ENCODE measurements around the gene SAMD14. TPM values are rescaled to one million over a fixed set of nuclear protein-coding genes. Genes with fewer than 3 reads are reported as not detected.

The SAMD14 gene
- total RNA-seq = 2.8 and 5.0 TPM in 2 replicates

DNA sequence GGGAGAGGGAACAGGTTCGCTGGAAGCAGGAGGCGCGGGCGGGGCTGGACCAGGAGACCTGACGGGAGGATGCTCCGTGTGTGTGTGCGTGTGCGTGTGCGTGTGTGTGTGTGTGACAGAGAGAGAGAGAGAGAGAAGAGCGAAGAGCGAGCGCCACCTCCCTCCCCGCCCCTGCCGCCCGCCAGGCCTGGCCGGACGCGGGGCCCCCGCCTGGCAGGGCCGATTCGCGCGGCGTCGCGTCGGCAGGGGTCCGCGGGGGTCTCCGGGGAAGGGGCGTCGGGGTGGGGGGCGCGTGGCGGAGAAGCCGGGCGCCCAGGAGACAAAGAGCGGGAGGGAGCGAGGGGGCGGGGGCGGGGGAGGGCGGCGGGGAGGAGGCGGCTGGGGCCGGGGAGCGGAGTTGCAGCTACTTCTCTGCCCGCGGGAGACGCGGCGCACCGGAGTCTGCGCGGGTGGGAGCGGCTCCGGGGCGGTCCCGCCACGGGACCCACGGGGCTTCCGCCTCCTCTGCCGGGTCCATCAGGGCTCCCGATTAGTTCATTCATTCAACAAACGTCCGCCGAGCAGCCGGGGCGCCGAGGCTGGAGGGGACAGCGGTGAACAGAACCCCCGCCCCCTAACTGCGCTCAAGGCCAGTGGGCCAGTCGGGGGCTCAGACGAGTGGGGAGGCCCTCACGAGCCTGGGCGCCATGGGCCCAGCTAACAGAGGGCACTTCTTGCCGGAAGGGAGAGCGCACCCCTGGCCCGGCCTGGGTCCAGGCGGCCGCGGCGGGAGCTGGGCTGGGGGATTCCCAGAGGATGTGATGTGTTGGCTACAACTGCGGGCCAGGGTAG lies at the start of gene SAMD14:
Gene SAMD14 (minus strand): TSS at position 433 of the 831 bp plus-strand sequence. CDS start 5,201 bp downstream, outside the sequence.

DNA sequence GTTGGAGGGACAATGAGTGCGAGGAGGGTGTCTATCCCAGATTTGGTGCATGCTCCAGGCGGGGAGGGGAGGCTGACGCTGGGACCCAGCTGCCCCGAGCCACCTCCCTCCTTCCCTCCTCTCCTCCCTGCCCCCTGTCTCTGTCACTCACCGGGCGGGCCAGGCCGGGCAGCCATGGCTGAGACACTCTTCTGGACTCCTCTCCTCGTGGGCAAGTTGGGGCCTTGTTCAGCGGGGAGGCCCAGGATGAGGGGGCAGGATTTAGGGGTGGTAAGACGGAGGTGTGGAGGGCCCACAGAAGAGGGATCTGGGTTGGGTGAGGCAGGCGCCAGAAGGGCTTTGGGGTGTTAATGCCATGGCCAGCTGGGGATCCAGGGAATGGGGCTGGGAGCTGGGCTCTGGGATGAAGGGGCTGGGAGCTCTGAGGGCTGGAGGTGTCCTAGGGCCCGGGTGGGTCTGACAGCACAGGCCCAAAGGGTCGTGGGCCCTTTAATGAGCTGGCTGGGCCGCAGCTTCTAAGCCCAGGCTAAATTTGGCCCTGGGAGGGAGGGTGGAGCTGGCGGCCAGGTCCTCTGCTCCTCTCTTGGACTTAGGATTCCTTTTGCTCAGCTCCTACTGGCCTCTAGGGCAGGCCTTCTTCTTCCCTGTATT lies 36.0 kb upstream of the SAMD14 start, which contains the start of gene SGCA:
Gene SGCA (plus strand): TSS at position 139 of the 651 bp plus-strand sequence. CDS start 36 bp downstream, at position 175.

GRCh38 chr17:50150354-50151040 lies 20.5 kb upstream of the SAMD14 start, which contains the start of gene PPP1R9B:
Gene PPP1R9B, minus strand, starts transcription at chr17:50150677. Its CDS starts 164 bp downstream, at chr17:50150513.

DNA sequence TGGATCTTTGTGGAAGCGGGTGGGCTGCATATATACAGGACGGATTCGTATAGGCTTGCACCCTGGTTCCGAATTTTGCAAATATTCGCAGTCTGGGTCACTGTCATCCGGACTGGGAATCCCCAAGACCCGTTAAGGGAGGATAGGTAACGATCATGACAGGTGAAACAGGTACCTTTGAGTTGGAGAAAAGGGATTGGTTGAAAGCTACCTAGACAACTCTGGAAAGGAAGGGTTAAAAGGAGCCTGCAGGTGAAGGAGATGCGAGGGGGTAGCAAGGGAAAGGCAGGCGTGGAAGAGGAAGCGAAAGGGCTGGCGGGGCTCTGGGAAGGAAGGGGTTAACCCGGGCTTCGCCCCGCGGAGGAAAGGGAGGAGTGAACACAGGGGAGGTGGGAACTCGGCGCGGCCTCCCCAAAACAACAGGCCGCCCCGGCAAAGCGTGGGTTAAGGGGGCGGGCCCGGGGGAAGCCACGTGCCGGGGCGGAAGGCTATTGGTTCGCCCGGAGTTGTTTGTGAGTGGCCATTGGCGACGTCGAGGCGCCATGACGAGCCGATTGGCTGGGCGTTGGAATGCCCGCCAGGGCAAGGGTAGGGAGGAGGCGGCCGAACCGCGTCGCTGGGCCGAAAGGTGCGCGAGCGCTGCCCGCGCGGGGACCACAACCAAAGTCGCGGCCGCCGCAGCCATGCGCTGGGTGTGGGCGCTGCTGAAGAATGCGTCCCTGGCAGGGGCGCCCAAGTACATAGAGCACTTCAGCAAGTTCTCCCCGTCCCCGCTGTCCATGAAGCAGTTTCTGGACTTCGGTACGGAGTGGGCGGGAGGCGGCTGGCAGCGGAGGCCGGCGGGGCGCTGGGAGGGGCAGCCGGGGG lies 35.0 kb downstream of the SAMD14 start, which contains the start of gene PDK2:
Gene PDK2 (plus strand): TSS at position 599 of the 867 bp plus-strand sequence. CDS start 85 bp downstream, at position 684.

Other genes starting within 250 kb of the SAMD14 start
- not detected in 2 replicates for gene DLX4, start 161.0 kb downstream of the SAMD14 start, total RNA-seq
- not detected in 2 replicates for gene DLX3, start 134.9 kb downstream of the SAMD14 start, total RNA-seq
- gene ITGA3, start 74.0 kb downstream of the SAMD14 start, total RNA-seq = 94.5 and 266 TPM in 2 replicates
- 7.8 and 11.5 TPM in 2 replicates for gene PDK2, start 34.8 kb downstream of the SAMD14 start, total RNA-seq
- 30.9 and 46.6 TPM in 2 replicates for gene PPP1R9B, start 20.5 kb upstream of the SAMD14 start, total RNA-seq
- 0.75 TPM in 1 of 2 replicates, not detected in the other for gene SGCA, start 35.8 kb upstream of the SAMD14 start, total RNA-seq
- 1.2 and 725 TPM in 2 replicates for gene COL1A1, start 71.5 kb upstream of the SAMD14 start, total RNA-seq
- gene TMEM92, start 144.3 kb upstream of the SAMD14 start, total RNA-seq = not detected in 2 replicates
- gene XYLT2, start 216.0 kb upstream of the SAMD14 start, total RNA-seq = 28.8 and 39.6 TPM in 2 replicates
- 54.5 and 68.1 TPM in 2 replicates for gene MRPL27, start 243.0 kb upstream of the SAMD14 start, total RNA-seq
- gene EME1, start 243.1 kb upstream of the SAMD14 start, total RNA-seq = 3.6 and 4.0 TPM in 2 replicates

Measured in endothelial cell of coronary artery (primary cell).